ENCODE results near the gene GID4.

Gene GID4

GRCh38 chr17:18016426-18016825 lies 22.8 kb upstream of the GID4 start:
- no peak for DNase-seq (ENCODE audit: low read depth, low spot score)

DNA sequence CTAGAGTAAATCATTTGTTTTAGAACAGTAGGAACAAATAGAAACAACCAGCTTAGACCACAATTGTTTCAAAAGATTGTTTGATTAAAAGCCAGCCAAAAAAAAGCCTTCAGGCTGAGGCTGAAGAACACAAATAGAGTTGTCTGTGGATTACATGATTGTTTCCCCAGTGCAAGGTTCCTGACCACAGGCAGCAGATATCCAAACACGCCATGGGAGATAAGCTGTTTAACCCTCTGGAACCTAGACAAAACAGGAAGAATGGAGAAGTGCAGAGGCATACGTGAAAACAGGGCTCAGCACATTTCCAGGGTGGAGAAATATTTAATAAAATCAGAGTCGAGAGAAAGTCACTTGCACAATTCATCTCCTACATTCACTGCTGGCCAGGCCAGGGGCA lies 21.2 kb upstream of the GID4 start:
- no peak for DNase-seq (ENCODE audit: low read depth, low spot score)

DNA sequence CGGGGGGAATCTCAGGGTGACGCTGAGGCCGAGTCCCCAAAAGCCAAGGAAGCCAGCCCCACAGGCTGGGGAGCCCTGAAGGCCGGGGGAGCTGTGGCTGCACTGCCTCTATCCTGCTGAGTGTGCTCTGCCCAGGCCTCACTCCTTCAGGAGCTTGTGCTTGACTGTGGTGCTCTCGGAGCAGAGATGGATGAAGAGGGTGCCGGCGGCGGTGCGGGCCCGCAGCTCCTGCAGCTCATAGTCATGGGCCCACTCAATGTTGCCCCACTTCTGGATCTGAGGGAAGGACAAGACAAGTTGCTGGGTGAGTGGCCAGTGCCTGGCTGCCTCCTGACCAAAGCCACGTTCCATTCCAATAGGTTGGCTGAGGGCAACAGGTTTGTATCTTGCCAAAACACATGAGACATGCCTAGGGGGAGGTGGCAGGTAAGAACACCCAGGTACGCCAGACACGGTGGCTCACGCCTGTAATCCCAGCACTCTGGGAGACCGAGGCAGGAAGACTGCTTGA lies 20.7 kb upstream of the GID4 start:
- no peak for DNase-seq (ENCODE audit: low read depth, low spot score)

DNA sequence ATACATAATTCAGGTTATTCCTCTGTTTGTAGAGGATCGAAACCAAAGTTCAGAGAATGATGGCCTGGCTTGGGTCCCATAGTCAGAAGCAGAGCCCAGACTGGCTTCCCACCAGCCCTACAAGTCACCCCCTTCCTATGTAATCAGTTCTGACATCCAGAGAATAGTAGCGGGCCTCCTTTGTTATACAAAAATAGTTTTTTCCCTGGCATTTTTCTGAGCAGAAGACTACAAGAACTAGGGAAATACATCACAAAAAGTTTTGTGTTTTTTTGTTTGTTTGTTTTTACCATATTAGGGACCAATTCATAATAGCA lies 19.4 kb upstream of the GID4 start:
- no peak for DNase-seq (ENCODE audit: low read depth, low spot score)

DNA sequence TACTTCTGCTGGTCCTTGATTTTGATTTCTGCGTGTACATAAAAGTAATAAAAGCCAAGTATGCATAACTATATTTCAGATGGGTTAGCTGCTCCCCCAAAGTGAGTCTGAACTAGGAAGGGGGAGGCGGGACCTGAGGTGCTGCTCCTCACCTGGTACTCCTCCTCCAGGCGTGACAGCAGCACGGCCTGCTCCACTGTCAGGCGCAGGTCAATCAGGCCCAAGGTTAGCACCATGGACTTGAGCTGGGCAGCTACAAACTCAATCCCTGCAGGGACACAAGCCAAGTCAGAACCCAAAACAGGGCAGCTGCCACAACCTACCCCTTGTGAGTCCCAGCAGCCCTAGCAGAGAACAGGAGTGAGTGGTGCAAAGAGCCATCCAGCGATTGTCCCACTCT lies 18.2 kb upstream of the GID4 start:
- no peak for DNase-seq (ENCODE audit: low read depth, low spot score)

DNA sequence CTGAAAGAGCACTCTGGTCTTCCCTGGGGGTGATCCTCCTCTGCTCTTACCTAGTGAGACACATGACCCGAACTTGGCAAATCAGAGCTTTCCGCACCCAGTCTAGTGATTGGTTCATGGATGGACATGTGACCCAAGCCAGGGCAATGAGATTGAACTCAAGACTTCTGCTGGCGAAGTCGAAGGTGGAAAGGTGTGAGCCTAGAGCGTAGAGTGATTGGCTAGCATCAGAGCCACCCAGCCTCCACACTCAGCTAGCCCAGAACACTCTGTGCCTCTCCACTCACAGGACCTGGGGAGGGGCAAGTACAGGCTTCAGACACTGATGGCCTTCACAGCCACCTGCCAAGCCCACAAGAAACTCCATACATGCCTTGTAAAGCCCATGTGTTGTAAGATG lies 17.8 kb upstream of the GID4 start:
- DNase-seq (ENCODE audit: low read depth, low spot score), result no peak

- no peak for DNase-seq (ENCODE audit: low read depth, low spot score)
Measured at GRCh38 chr17:18025241-18025944, 13.8 kb upstream of the GID4 start.

DNA sequence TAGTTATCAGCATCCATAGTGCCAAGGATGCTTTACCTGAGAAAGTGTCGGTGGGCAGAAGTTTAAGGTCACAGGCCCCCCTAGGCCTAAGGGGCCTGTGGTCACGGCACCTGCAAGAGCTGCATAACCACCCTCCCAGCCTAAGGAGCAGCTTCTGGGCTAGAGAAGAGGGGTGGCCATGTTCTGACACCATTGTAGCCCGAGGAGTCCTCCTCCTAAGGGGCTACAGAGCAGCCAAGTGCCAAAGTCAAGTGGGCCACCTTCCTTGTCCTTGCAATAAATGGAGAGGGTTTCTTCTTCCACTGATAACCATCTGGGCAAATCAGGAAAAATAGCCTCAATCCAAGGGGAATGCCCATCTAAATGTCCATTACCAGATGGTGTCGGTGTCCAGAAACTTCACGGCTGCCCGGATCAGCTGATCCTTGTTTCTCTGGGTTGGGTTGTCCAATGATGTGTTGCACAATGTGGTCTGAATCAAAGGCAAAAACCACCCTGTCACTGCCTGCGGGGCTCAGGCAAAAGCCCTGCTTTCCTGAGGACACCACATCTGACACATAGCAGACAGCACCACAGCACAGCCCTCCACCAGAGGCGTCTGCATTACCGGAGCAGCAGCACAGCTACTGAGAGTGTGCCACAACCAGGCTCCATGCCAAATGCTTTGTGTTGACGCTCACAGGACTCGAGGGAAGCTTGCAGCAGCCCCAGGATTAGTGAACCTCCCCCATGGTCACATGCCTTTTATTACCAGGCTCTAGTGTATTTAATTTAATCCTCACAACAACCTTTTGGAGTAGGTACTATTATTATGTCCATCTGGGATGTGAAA lies 13.0 kb upstream of the GID4 start:
- no peak for DNase-seq (ENCODE audit: low read depth, low spot score)

- no peak for DNase-seq (ENCODE audit: low read depth, low spot score)
Measured at GRCh38 chr17:18027280-18027679, 11.9 kb upstream of the GID4 start.

- no peak for DNase-seq (ENCODE audit: low read depth, low spot score)
Measured at GRCh38 chr17:18028114-18028951, 10.9 kb upstream of the GID4 start.

DNA sequence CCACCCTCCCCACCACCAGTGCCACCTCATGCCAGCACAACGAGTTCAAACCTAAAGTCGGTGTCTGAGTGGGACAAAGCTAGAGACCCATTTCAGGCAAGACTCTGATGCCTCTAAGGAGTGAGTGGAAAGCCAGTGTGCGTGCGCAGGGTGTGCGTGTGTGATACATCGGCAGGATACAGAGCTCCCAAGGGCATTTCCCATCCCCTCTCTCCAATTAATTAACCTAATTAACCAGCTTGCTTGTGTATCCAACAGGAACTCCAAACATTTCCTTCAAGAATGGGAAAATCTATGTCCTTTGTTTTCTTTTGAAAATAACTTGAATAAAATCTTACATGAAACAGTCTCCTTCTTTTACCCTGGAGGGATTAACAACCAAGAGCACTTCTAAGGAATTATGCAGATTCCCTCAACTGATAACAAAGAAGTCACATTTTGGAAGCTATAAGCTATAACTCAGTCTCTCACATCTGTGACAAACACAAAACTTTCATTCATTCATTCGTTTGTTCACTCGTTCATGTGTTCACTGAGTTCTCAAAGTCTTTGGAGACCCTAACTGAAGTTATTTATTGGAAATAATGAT lies 10.2 kb upstream of the GID4 start:
- DNase-seq (ENCODE audit: low read depth, low spot score), result no peak

GRCh38 chr17:18031955-18032354 lies 7.3 kb upstream of the GID4 start:
- no peak for DNase-seq (ENCODE audit: low read depth, low spot score)

DNA sequence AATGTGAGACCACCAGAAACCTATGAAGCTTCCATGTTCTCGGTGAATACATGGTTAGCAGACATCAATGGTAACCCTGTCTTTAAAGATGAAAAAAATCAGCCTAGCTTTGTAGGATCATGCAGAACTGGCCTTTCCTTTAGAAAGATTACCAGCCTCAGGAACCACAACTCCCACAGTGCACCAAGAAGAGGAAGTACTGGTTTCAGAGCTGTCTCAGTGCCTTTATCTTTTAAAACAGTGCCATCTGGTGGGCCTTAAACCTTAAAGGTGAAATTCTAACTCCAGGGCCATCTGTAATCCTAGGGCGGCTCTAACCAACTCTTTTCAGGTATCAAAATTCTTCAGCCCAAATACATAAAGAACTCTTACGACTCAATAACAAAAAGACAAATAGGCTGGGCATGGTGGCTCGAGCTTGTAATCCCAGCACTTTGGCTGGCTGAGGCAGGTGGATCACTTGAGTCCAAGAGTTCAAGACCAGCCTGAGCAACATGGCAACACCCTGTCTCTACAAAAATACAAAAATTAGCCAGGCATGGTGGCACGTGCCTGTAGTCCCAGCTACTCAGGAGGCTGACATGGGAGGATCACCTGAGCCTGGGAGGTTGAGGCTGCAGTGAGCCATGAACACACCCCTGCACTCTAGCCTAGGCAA lies 5.6 kb upstream of the GID4 start:
- DNase-seq (ENCODE audit: low read depth, low spot score), result no peak

DNA sequence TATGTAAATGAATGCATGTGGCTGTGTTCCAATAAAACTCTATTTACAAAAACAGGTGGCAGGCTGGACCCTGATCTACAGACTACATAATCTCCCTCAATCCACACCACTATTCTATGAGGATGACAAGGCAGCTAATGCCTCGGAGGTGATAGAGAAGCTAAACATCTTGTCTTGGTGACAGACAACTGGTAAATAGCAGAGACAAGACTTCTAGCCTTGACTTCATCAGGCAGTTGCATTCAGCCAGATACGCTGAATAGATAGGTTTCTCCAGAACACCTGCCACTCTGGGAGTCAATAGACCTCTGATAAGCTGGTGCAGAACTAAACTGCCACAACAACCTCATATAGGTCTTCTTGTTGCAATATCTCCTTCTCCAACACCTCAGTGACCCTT lies 3.5 kb upstream of the GID4 start:
- no peak for DNase-seq (ENCODE audit: low read depth, low spot score)

DNA sequence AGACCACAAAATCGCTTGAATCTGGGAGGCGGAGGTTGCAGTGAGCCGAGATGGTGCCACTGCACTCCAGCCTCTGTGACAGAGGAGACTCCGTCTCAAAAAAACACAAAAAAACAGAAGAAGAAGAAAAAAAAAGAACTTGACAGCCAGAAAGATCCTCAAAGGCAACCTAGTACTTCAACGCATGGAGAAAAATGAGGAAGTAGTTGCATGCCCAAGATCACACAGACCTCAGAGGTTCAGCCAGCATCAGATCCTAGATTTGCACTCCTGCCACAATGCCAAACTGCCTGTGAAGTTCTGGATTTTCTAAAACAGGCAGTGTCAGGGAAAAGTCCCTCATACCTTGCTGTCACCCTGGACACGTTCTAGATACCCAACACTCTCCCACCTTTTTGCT lies 1.7 kb upstream of the GID4 start:
- no peak for DNase-seq (ENCODE audit: low read depth, low spot score)

GRCh38 chr17:18038149-18038850 lies 908 bp upstream of the GID4 start:
- no peak for DNase-seq (ENCODE audit: low read depth, low spot score)

- DNase-seq (ENCODE audit: low read depth, low spot score), result no peak
Measured at GRCh38 chr17:18039535-18040260, 490 bp downstream of the GID4 start.

GRCh38 chr17:18040261-18040858 lies 1.2 kb downstream of the GID4 start:
- DNase-seq (ENCODE audit: low read depth, low spot score), result no peak

- DNase-seq (ENCODE audit: low read depth, low spot score), result no peak
Measured at GRCh38 chr17:18041776-18042175, 2.6 kb downstream of the GID4 start.

- DNase-seq (ENCODE audit: low read depth, low spot score), result no peak
Measured at GRCh38 chr17:18042983-18043382, 3.8 kb downstream of the GID4 start.

Data from activated naive CD8-positive, alpha-beta T cell treated with anti-CD3 and anti-CD28 coated beads, Interleukin-2, amount 50 U/mL, for 16 hours (primary cell).